ENCODE results near the gene ERCC1. TPM values are rescaled to one million over a fixed set of nuclear protein-coding genes. Genes with fewer than 3 reads are reported as not detected.
"Not testable (repeated sequence)": the region's sequence is repeated elsewhere in the genome, so short reads cannot be mapped to it uniquely, and the experiment has no call there.

Gene ERCC1
- total RNA-seq, 2 donors from 2014 or later: 65.0 to 67.8 TPM

- DNase-seq (ENCODE audit: low spot score) (no peak), ATAC-seq (no peak)
- Mint-ChIP-seq H3K9me3 (no peaks in the 10 kb centered on the region), H3K36me3 (no peaks in the 10 kb centered on the region), H3K27me3 (no peaks in the 10 kb centered on the region), H3K4me1 (ENCODE audit: low read depth in 2 of 2) (peaks cover 0 to 6% of the 10 kb centered on the region in 2 donors), H3K4me3 (no peak overlapping the region), H3K27ac (no peak overlapping the region)
These were observed 9.2 kb downstream of the ERCC1 start for GRCh38 chr19:45414468-45414867.

GRCh38 chr19:45413497-45413896, 10.2 kb downstream of the ERCC1 start:
- H3K27me3 Mint-ChIP-seq: no peaks in the 10 kb centered on the region
- H3K9me3 Mint-ChIP-seq: no peaks in the 10 kb centered on the region
- ATAC-seq (no peak), DNase-seq (ENCODE audit: low spot score) (no peak)
- no peak overlapping the region for H3K27ac Mint-ChIP-seq
- H3K36me3 Mint-ChIP-seq: peaks cover 9% of the 10 kb centered on the region
- peaks cover 7 to 9% of the 10 kb centered on the region in 2 donors for H3K4me1 Mint-ChIP-seq (ENCODE audit: low read depth in 2 of 2)
- H3K4me3 Mint-ChIP-seq: no peak overlapping the region

- Mint-ChIP-seq H3K36me3 (peaks cover 10% of the 10 kb centered on the region), H3K4me1 (ENCODE audit: low read depth in 2 of 2) (peaks cover 21 to 26% of the 10 kb centered on the region in 2 donors)
- H3K27me3 Mint-ChIP-seq; H3K4me3 Mint-ChIP-seq; ATAC-seq; H3K9me3 Mint-ChIP-seq; DNase-seq (ENCODE audit: low spot score); H3K27ac Mint-ChIP-seq: not testable (repeated sequence)
These were observed 13.4 kb downstream of the ERCC1 start for GRCh38 chr19:45410330-45410729.

- peaks cover 10% of the 10 kb centered on the region for H3K36me3 Mint-ChIP-seq
- H3K27me3 Mint-ChIP-seq: no peaks in the 10 kb centered on the region
- ATAC-seq: no peak
- no peak overlapping the region for H3K27ac Mint-ChIP-seq
- H3K9me3 Mint-ChIP-seq: no peaks in the 10 kb centered on the region
- H3K4me3 Mint-ChIP-seq: no peak overlapping the region
- H3K4me1 Mint-ChIP-seq (ENCODE audit: low read depth in 2 of 2): peaks cover 26 to 33% of the 10 kb centered on the region in 2 donors
- no peak for DNase-seq (ENCODE audit: low spot score)
These were observed 14.2 kb downstream of the ERCC1 start for GRCh38 chr19:45409557-45409920.

GRCh38 chr19:45408830-45409556, 14.7 kb downstream of the ERCC1 start:
- H3K27ac Mint-ChIP-seq: no peak overlapping the region
- ATAC-seq (no peak), DNase-seq (ENCODE audit: low spot score) (no peak)
- H3K4me3 Mint-ChIP-seq: no peak overlapping the region
- H3K4me1 Mint-ChIP-seq (ENCODE audit: low read depth in 2 of 2): peaks cover 30 to 38% of the 10 kb centered on the region in 2 donors
- H3K27me3 Mint-ChIP-seq: no peaks in the 10 kb centered on the region
- no peaks in the 10 kb centered on the region for H3K9me3 Mint-ChIP-seq
- peaks cover 10% of the 10 kb centered on the region for H3K36me3 Mint-ChIP-seq

GRCh38 chr19:45408121-45408520, 15.6 kb downstream of the ERCC1 start:
- peaks cover 0 to 4% of the 10 kb centered on the region in 2 donors for H3K27me3 Mint-ChIP-seq
- no peak for DNase-seq (ENCODE audit: low spot score)
- H3K27ac Mint-ChIP-seq: peak overlapping the region in 1 of 2 donors; percentile 39
- peaks cover 35 to 44% of the 10 kb centered on the region in 2 donors for H3K4me1 Mint-ChIP-seq (ENCODE audit: low read depth in 2 of 2)
- H3K9me3 Mint-ChIP-seq: no peaks in the 10 kb centered on the region
- no peak for ATAC-seq
- H3K4me3 Mint-ChIP-seq: peak overlapping the region; percentile 92
- peaks cover 10% of the 10 kb centered on the region for H3K36me3 Mint-ChIP-seq

GRCh38 chr19:45407585-45407984, 16.1 kb downstream of the ERCC1 start:
- not testable (repeated sequence) for DNase-seq (ENCODE audit: low spot score); H3K27me3 Mint-ChIP-seq; ATAC-seq; H3K27ac Mint-ChIP-seq; H3K9me3 Mint-ChIP-seq
- H3K4me3 Mint-ChIP-seq: peak overlapping the region; percentile 92
- peaks cover 10% of the 10 kb centered on the region for H3K36me3 Mint-ChIP-seq
- H3K4me1 Mint-ChIP-seq (ENCODE audit: low read depth in 2 of 2): peaks cover 35 to 44% of the 10 kb centered on the region in 2 donors

- Mint-ChIP-seq H3K27ac (peak overlapping the region; percentile 91 to 92), H3K27me3 (peaks cover 0 to 4% of the 10 kb centered on the region in 2 donors), H3K36me3 (peaks cover 10% of the 10 kb centered on the region), H3K4me3 (peak overlapping the region; percentile 92), H3K4me1 (ENCODE audit: low read depth in 2 of 2) (peaks cover 35 to 44% of the 10 kb centered on the region in 2 donors), H3K9me3 (no peaks in the 10 kb centered on the region)
- no peak for DNase-seq (ENCODE audit: low spot score)
- no peak for ATAC-seq
These were observed 16.7 kb downstream of the ERCC1 start for GRCh38 chr19:45407091-45407375.

GRCh38 chr19:45406226-45407090, 17.3 kb downstream of the ERCC1 start, which contains the start of gene POLR1G:
TSS of gene POLR1G (plus strand) at chr19:45406644. CDS start at chr19:45406697, 53 bp downstream.
- DNase-seq (ENCODE audit: low spot score) (peak; percentile 85), ATAC-seq (peak; percentile 87 to 88)
- Mint-ChIP-seq H3K27ac (peak within 1 kb of the TSS; percentile 91 to 92), H3K9me3 (no peaks in the 10 kb centered on the region), H3K4me3 (peak within 1 kb of the TSS; percentile 92), H3K36me3 (peaks cover 10% of the 10 kb centered on the region), H3K4me1 (ENCODE audit: low read depth in 2 of 2) (peaks cover 35 to 44% of the 10 kb centered on the region in 2 donors), H3K27me3 (peaks cover 0 to 4% of the 10 kb centered on the region in 2 donors)

GRCh38 chr19:45405435-45406225, 18.1 kb downstream of the ERCC1 start:
- Mint-ChIP-seq H3K4me1 (ENCODE audit: low read depth in 2 of 2) (peaks cover 35 to 44% of the 10 kb centered on the region in 2 donors), H3K36me3 (peaks cover 10% of the 10 kb centered on the region), H3K27ac (peak overlapping the region; percentile 91 to 92), H3K27me3 (peaks cover 0 to 4% of the 10 kb centered on the region in 2 donors), H3K9me3 (no peaks in the 10 kb centered on the region), H3K4me3 (peak overlapping the region; percentile 92)
- ATAC-seq (peak; percentile 82 to 84), DNase-seq (ENCODE audit: low spot score) (peak; percentile 87)

GRCh38 chr19:45404557-45405434, 18.9 kb downstream of the ERCC1 start, which contains the start of gene PPP1R13L:
TSS of gene PPP1R13L (minus strand) at chr19:45405069. CDS start at chr19:45398318, 6,751 bp downstream.
- Mint-ChIP-seq H3K36me3 (peaks cover 10% of the 10 kb centered on the region), H3K9me3 (no peaks in the 10 kb centered on the region), H3K4me1 (ENCODE audit: low read depth in 2 of 2) (peaks cover 32 to 44% of the 10 kb centered on the region in 2 donors), H3K4me3 (peak within 1 kb of the TSS; percentile 92), H3K27ac (peak within 1 kb of the TSS; percentile 91 to 92), H3K27me3 (peaks cover 0 to 4% of the 10 kb centered on the region in 2 donors)
- DNase-seq (ENCODE audit: low spot score) (no peak), ATAC-seq (peak; percentile 10 to 46)

- Mint-ChIP-seq H3K27me3 (peaks cover 0 to 4% of the 10 kb centered on the region in 2 donors), H3K36me3 (peaks cover 7% of the 10 kb centered on the region), H3K4me3 (peak overlapping the region; percentile 92), H3K4me1 (ENCODE audit: low read depth in 2 of 2) (peaks cover 29 to 40% of the 10 kb centered on the region in 2 donors), H3K9me3 (no peaks in the 10 kb centered on the region), H3K27ac (peak overlapping the region in 1 of 2 donors; percentile 91)
- ATAC-seq (no peak), DNase-seq (ENCODE audit: low spot score) (peak; percentile 73)
These were observed 19.7 kb downstream of the ERCC1 start for GRCh38 chr19:45403781-45404556.

Data from natural killer cell treated with Interleukin-12 subunit alpha and Interleukin-12 subunit beta and Interleukin-15 and Interleukin-18, amount 100 ng/mL, for 72 hours (primary cell).